Uterus (tissue), 2 donors: ENCODE results near the gene IL4R.

Experiments
- POLR2A ChIP-seq, 2 donors: fragments of 450-650 bp; IDR thresholded peaks; one replicate each; pipeline ENCODE4 v1.6.1; 2016; ENCODE audit warnings: antibody characterized with exemption in 2 of 2, mild to moderate bottlenecking in 1 of 2, moderate library complexity in 1 of 2
- TF ChIP-seq, protein P1 (sequence below), 4 experiments: fragments of 200-600 bp in 2 of 4; fragments of 450-650 bp in 2 of 4; sonication (generic) in 2 of 4; IDR thresholded peaks; one replicate each; pipeline ENCODE4 v1.5.1; 2016 to 2019; ENCODE audit warnings: antibody characterized with exemption in 4 of 4, mild to moderate bottlenecking in 2 of 4, moderate library complexity in 1 of 4

DNA sequence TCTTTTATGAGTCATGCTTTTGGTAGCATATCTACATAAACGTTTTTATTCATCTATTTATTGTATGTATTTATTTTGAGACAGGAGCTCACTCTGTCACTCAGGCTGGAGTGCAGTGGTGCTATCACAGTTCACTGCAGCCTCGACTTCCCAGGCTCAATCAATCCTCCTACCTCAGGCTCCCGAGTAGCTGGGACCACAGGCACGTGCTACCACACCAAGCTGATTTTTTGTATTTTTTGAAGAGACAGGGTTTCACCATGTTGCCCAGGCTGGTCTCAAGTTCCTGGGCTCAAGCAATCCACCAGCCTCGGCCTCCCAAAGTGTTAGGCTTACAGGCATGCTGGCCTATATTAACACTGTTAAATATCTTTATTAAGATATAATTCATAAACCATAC, 20.4 kb upstream of the IL4R start:
- TF ChIP-seq, protein P1, sequence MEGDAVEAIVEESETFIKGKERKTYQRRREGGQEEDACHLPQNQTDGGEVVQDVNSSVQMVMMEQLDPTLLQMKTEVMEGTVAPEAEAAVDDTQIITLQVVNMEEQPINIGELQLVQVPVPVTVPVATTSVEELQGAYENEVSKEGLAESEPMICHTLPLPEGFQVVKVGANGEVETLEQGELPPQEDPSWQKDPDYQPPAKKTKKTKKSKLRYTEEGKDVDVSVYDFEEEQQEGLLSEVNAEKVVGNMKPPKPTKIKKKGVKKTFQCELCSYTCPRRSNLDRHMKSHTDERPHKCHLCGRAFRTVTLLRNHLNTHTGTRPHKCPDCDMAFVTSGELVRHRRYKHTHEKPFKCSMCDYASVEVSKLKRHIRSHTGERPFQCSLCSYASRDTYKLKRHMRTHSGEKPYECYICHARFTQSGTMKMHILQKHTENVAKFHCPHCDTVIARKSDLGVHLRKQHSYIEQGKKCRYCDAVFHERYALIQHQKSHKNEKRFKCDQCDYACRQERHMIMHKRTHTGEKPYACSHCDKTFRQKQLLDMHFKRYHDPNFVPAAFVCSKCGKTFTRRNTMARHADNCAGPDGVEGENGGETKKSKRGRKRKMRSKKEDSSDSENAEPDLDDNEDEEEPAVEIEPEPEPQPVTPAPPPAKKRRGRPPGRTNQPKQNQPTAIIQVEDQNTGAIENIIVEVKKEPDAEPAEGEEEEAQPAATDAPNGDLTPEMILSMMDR (IDR thresholded peaks at IDR 0.05): no peak
- no peak for TF ChIP-seq POLR2A (IDR thresholded peaks at IDR 0.05)
